H9 (cell line): ENCODE data around the gene PRKCA. TPM values are rescaled to one million over a fixed set of nuclear protein-coding genes. Genes with fewer than 3 reads are reported as not detected.

ENCODE experiments used
- DNase-seq: peaks from one replicate; pipeline ENCODE4 v3.0.0-alpha.2; 2017
- H2AFZ ChIP-seq: one replicate; pipeline ENCODE4 v1.6.1; 2013; ENCODE audit warnings: mild to moderate bottlenecking, low read length, control low read depth, moderate library complexity
- H2AK5ac ChIP-seq: 2 replicates; pipeline ENCODE4 v1.6.1; 2013; ENCODE audit warnings: low read length, control low read depth, mixed read lengths; ENCODE audit not compliant: insufficient read length
- H2BK120ac ChIP-seq: one replicate; pipeline ENCODE4 v1.6.1; 2013; ENCODE audit warnings: low read depth, mild to moderate bottlenecking, low read length, control low read depth, inconsistent platforms; ENCODE audit not compliant: poor library complexity, severe bottlenecking
- H2BK12ac ChIP-seq: 2 replicates; pipeline ENCODE4 v1.6.1; 2013; ENCODE audit warnings: low read length, control low read depth, mixed read lengths, low read depth; ENCODE audit not compliant: insufficient read length
- H2BK15ac ChIP-seq: 2 replicates; pipeline ENCODE4 v1.6.1; 2013; ENCODE audit warnings: low read depth, low read length, control low read depth
- H2BK20ac ChIP-seq: one replicate; pipeline ENCODE4 v1.6.1; 2013; ENCODE audit warnings: low read depth, mild to moderate bottlenecking, low read length, control low read depth, inconsistent platforms; ENCODE audit not compliant: poor library complexity, severe bottlenecking
- H2BK5ac ChIP-seq: 2 replicates; pipeline ENCODE4 v1.6.1; 2013; ENCODE audit warnings: low read length, control low read depth, mixed read lengths; ENCODE audit not compliant: insufficient read length
- H3K14ac ChIP-seq: 2 replicates; pipeline ENCODE4 v1.6.1; 2013; ENCODE audit warnings: low read length, control low read depth; ENCODE audit not compliant: insufficient read depth
- H3K18ac ChIP-seq: 2 replicates; pipeline ENCODE4 v1.6.1; 2013; ENCODE audit warnings: low read depth, mild to moderate bottlenecking, mixed read lengths, low read length, control low read depth; ENCODE audit not compliant: insufficient read length
- H3K23ac ChIP-seq: 2 replicates; pipeline ENCODE4 v1.6.1; 2013; ENCODE audit warnings: low read length, control low read depth, mixed read lengths, low read depth; ENCODE audit not compliant: insufficient read length
- H3K23me2 ChIP-seq: 2 replicates; pipeline ENCODE4 v1.6.1; 2013; ENCODE audit warnings: low read depth, mild to moderate bottlenecking, mixed read lengths, low read length, control low read depth; ENCODE audit not compliant: insufficient read length, poor library complexity, severe bottlenecking
- H3K27ac ChIP-seq: 2 replicates; pipeline ENCODE4 v1.5.1; 2013; ENCODE audit warnings: low read length, control low read depth, mixed read lengths, low read depth; ENCODE audit not compliant: insufficient read length
- H3K27me3 ChIP-seq: 2 replicates; pipeline ENCODE4 v1.6.1; 2013; ENCODE audit warnings: low read length, control low read depth, inconsistent platforms; ENCODE audit not compliant: insufficient read depth
- H3K4ac ChIP-seq: 2 replicates; pipeline ENCODE4 v1.6.1; 2013; ENCODE audit warnings: low read depth, mild to moderate bottlenecking, control low read depth, inconsistent platforms, low read length, moderate library complexity
- H3K4me1 ChIP-seq: 2 replicates; pipeline ENCODE4 v1.6.1; 2013; ENCODE audit warnings: low read length, control low read depth, inconsistent platforms; ENCODE audit not compliant: insufficient read depth
- H3K4me2 ChIP-seq: 2 replicates; pipeline ENCODE4 v1.6.1; 2013; ENCODE audit warnings: low read length, control low read depth, mixed read lengths; ENCODE audit not compliant: insufficient read length, insufficient read depth
- H3K56ac ChIP-seq: 2 replicates; pipeline ENCODE4 v1.6.1; 2013; ENCODE audit warnings: low read depth, mild to moderate bottlenecking, mixed read lengths, low read length, control low read depth; ENCODE audit not compliant: insufficient read length
- H3K79me1 ChIP-seq: 2 replicates; pipeline ENCODE4 v1.6.1; 2013; ENCODE audit warnings: low read depth, mild to moderate bottlenecking, moderate library complexity, low read length, control low read depth, inconsistent platforms; ENCODE audit not compliant: insufficient read depth, poor library complexity, severe bottlenecking
- H3K79me2 ChIP-seq: 2 replicates; pipeline ENCODE4 v1.6.1; 2013; ENCODE audit warnings: low read length, control low read depth, inconsistent platforms; ENCODE audit not compliant: insufficient read depth
- H3K9ac ChIP-seq: 2 replicates; pipeline ENCODE4 v1.6.1; 2013; ENCODE audit warnings: low read length, control low read depth, mixed read lengths; ENCODE audit not compliant: insufficient read length; ENCODE audit errors: extremely low read depth
- H3K9me3 ChIP-seq: one replicate; pipeline ENCODE4 v1.6.1; 2013; ENCODE audit warnings: low read depth, low read length, inconsistent platforms; ENCODE audit not compliant: control insufficient read depth
- H3T11ph ChIP-seq: one replicate; pipeline ENCODE4 v1.6.1; 2013; ENCODE audit warnings: mild to moderate bottlenecking, low read length, control low read depth, inconsistent platforms
- H4K20me1 ChIP-seq: one replicate; pipeline ENCODE4 v1.6.1; 2013; ENCODE audit not compliant: control insufficient read depth, insufficient read length, insufficient read depth
- H4K5ac ChIP-seq: 2 replicates; pipeline ENCODE4 v1.6.1; 2013; ENCODE audit warnings: low read depth, mild to moderate bottlenecking, mixed read lengths, low read length, control low read depth; ENCODE audit not compliant: insufficient read length
- H4K8ac ChIP-seq: replicated peaks from 2 replicates; pipeline ENCODE4 v1.6.1; 2013; ENCODE audit warnings: low read length, control low read depth, mixed read lengths, low read depth; ENCODE audit not compliant: insufficient read length
- H4K91ac ChIP-seq: 2 replicates; pipeline ENCODE4 v1.6.1; 2013; ENCODE audit warnings: low read depth, mild to moderate bottlenecking, moderate library complexity, mixed read lengths, low read length, control low read depth; ENCODE audit not compliant: insufficient read length
- H3K27ac Mint-ChIP-seq, 3 experiments: 2 replicates in 2 of 3; 3 replicates in 1 of 3; pipeline ENCODE4 v1.8.0; 2020 to 2021; ENCODE audit warnings: mixed read lengths in 3 of 3, mild to moderate bottlenecking in 1 of 3, moderate library complexity in 1 of 3
- H3K27me3 Mint-ChIP-seq: 2 replicates; pipeline ENCODE4 v1.8.0; 2021; ENCODE audit warnings: low read depth, mild to moderate bottlenecking, moderate library complexity, mixed read lengths
- H3K36me3 Mint-ChIP-seq, 3 experiments: 2 replicates in 2 of 3; 3 replicates in 1 of 3; pipeline ENCODE4 v1.8.0; 2020 to 2021; ENCODE audit warnings: low read depth in 3 of 3, mixed read lengths in 3 of 3; ENCODE audit not compliant: insufficient read depth in 1 of 3
- H3K4me1 Mint-ChIP-seq, 2 experiments: 2 replicates each; pipeline ENCODE4 v1.8.0; 2020; ENCODE audit warnings: mixed read lengths in 2 of 2
- H3K4me3 Mint-ChIP-seq, 2 experiments: 2 replicates in 1 of 2; 3 replicates in 1 of 2; pipeline ENCODE4 v1.8.0; 2020 to 2021; ENCODE audit warnings: mild to moderate bottlenecking in 2 of 2, mixed read lengths in 2 of 2, moderate library complexity in 1 of 2
- H3K9me3 Mint-ChIP-seq, 2 experiments: 2 replicates in 1 of 2; 3 replicates in 1 of 2; pipeline ENCODE4 v1.8.0; 2020; ENCODE audit warnings: mild to moderate bottlenecking in 2 of 2, mixed read lengths in 2 of 2, moderate library complexity in 1 of 2
- WGBS: extraction: QIAGEN DNeasy Blood & Tissue Kit; methylation state at CpG from one replicate; pipeline ENCODE4 v1.1.7; 2013; ENCODE audit warnings: missing lambda C conversion rate, low lambda C conversion rate, mixed read lengths; ENCODE audit not compliant: insufficient read length; ENCODE audit errors: extremely low coverage; 5-methylcytosine and 5-hydroxymethylcytosine counted together
- total RNA-seq: library from RNA; stranded (reverse); gene quantifications from 2 replicates; pipeline ENCODE4 v1.2.1, GENCODE V29; 2021
- TF ChIP-seq, protein P1 (sequence below): fragments of 200-600 bp; sonication (generic); conservative IDR thresholded peaks from 3 replicates; pipeline ENCODE4 v1.8.0; 2021; ENCODE audit warnings: antibody characterized with exemption, mild to moderate bottlenecking

The PRKCA gene
- total RNA-seq, 1 experiment from 2014 or later, result 10.5 TPM

DNA sequence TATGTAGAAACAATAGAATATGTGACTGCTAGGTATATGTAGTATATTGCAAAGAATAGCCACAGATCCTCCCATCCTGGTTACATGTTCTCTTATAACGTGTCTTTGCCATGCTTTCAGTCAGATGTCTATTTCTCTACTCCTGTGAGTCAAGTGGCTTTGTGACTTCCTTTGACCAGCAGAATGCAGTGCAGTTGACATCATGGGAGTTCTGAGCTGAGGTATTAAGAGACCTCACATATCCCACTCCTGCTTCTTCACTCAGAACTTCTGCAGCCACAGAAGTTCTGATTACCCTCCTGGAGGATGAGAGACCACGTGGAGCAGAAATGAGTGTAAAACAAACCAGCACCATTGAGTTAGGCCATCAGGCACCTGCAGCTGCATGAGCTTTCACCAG, 222.5 kb downstream of the PRKCA start:
- Histone ChIP-seq H2BK15ac (no peak overlapping the region), H3K79me1 (no peaks in the 10 kb centered on the region), H4K20me1 (no peaks in the 10 kb centered on the region), H3K56ac (no peak overlapping the region), H4K8ac (no peak overlapping the region), H3K9me3 (no peaks in the 10 kb centered on the region), H3K23ac (no peak overlapping the region), H2BK120ac (no peak overlapping the region), H3K4ac (no peak overlapping the region), H2BK20ac (no peak overlapping the region), H4K91ac (no peak overlapping the region), H4K5ac (no peak overlapping the region), H3K27ac (no peak overlapping the region), H2BK5ac (no peak overlapping the region), H3K4me1 (no peaks in the 10 kb centered on the region), H3K14ac (no peak overlapping the region), H3K4me2 (no peak overlapping the region), H3K79me2 (no peaks in the 10 kb centered on the region), H2AFZ (no peak overlapping the region), H3K27me3 (no peaks in the 10 kb centered on the region), H2AK5ac (no peak overlapping the region), H3T11ph (no peak overlapping the region), H3K18ac (no peak overlapping the region), H2BK12ac (no peak overlapping the region), H3K23me2 (no peaks in the 10 kb centered on the region), H3K9ac (no peak overlapping the region)
- Mint-ChIP-seq H3K27ac (no peak overlapping the region), H3K27me3 (no peaks in the 10 kb centered on the region), H3K9me3 (no peaks in the 10 kb centered on the region), H3K36me3 (no peaks in the 10 kb centered on the region), H3K4me1 (peaks cover 14 to 22% of the 10 kb centered on the region in 2 experiments), H3K4me3 (no peak overlapping the region)
- DNase-seq, result no peak
- TF ChIP-seq, protein P1, sequence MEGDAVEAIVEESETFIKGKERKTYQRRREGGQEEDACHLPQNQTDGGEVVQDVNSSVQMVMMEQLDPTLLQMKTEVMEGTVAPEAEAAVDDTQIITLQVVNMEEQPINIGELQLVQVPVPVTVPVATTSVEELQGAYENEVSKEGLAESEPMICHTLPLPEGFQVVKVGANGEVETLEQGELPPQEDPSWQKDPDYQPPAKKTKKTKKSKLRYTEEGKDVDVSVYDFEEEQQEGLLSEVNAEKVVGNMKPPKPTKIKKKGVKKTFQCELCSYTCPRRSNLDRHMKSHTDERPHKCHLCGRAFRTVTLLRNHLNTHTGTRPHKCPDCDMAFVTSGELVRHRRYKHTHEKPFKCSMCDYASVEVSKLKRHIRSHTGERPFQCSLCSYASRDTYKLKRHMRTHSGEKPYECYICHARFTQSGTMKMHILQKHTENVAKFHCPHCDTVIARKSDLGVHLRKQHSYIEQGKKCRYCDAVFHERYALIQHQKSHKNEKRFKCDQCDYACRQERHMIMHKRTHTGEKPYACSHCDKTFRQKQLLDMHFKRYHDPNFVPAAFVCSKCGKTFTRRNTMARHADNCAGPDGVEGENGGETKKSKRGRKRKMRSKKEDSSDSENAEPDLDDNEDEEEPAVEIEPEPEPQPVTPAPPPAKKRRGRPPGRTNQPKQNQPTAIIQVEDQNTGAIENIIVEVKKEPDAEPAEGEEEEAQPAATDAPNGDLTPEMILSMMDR, result no peak
- WGBS, result no CpG with 5 or more reads among the region's 2 CpGs
